Uterus (tissue), 2 donors: ENCODE measurements around the gene FSD2.

ENCODE experiments used
- CTCF ChIP-seq, 4 experiments: fragments of 200-600 bp in 2 of 4; fragments of 450-650 bp in 2 of 4; sonication (generic) in 2 of 4; IDR thresholded peaks; one replicate each; pipeline ENCODE4 v1.5.1; 2016 to 2019; ENCODE audit warnings: antibody characterized with exemption in 4 of 4, mild to moderate bottlenecking in 2 of 4, moderate library complexity in 1 of 4
- POLR2A ChIP-seq, 2 donors: fragments of 450-650 bp; IDR thresholded peaks; one replicate each; pipeline ENCODE4 v1.6.1; 2016; ENCODE audit warnings: antibody characterized with exemption in 2 of 2, mild to moderate bottlenecking in 1 of 2, moderate library complexity in 1 of 2

GRCh38 chr15:82839136-82839535 is 33.3 kb upstream of the FSD2 start:
- no peak for TF ChIP-seq CTCF (IDR thresholded peaks at IDR 0.05)
- no peak for TF ChIP-seq POLR2A (IDR thresholded peaks at IDR 0.05)
